Panc1 (cell line): ENCODE measurements around the gene MYB. TPM values are rescaled to one million over a fixed set of nuclear protein-coding genes. Genes with fewer than 3 reads are reported as not detected.

Experiments
- ATAC-seq: fragments of 200-7000 bp; cut with Tn5 transposase; 2 replicates; pipeline ENCODE4 v1.9.1; 2020; ENCODE audit warnings: mild to moderate bottlenecking, moderate library complexity
- BruUV-seq: library from RNA; stranded (reverse); fragments of 400-500 nt; replicated peaks from 2 replicates; lab custom pipeline; 2021; lab: Mats Ljungman, UMichigan
- CTCF ChIA-PET: fragments of 300-600 bp; sonication (Branson Sonifier 250); formaldehyde crosslinking; loops from one replicate; lab custom pipeline; 2022; ENCODE audit warnings: antibody characterized with exemption; lab: Charles Lee
- POLR2A ChIA-PET: fragments of 300-600 bp; sonication (Branson Sonifier 250); formaldehyde crosslinking; loops from one replicate; lab custom pipeline; 2022; ENCODE audit warnings: antibody characterized with exemption; lab: Charles Lee
- DNase-seq: peaks from one replicate; pipeline ENCODE4 v3.0.0-alpha.2; 2010; ENCODE audit warnings: low read depth, low spot score
- H3K27ac ChIP-seq: 2 replicates; pipeline ENCODE4 v1.5.1; 2011; ENCODE audit warnings: mild to moderate bottlenecking, low read length, inconsistent platforms
- H3K27me3 ChIP-seq: fragments of 200-500 bp; sonication (Bioruptor generic); 2 replicates; pipeline ENCODE4 v1.6.0; 2014; ENCODE audit warnings: low read length, inconsistent platforms; ENCODE audit not compliant: control insufficient read depth, insufficient read depth
- H3K36me3 ChIP-seq: fragments of 200-500 bp; sonication (Bioruptor generic); 2 replicates; pipeline ENCODE4 v1.5.1; 2014; ENCODE audit warnings: inconsistent platforms, mild to moderate bottlenecking, low read length, moderate library complexity; ENCODE audit not compliant: control insufficient read depth, insufficient read depth
- H3K4me1 ChIP-seq: 2 replicates; pipeline ENCODE4 v1.5.1; 2011; ENCODE audit warnings: inconsistent platforms, mild to moderate bottlenecking, low read length, moderate library complexity; ENCODE audit not compliant: control insufficient read depth, insufficient read depth
- H3K4me3 ChIP-seq, 2 experiments: 2 replicates each; pipeline ENCODE4 v1.5.1; 2011 to 2012; ENCODE audit warnings: low read depth in 2 of 2, low read length in 2 of 2, mild to moderate bottlenecking in 2 of 2, inconsistent platforms in 1 of 2, moderate library complexity in 1 of 2
- H3K9me3 ChIP-seq: fragments of 200-500 bp; sonication (Bioruptor generic); 2 replicates; pipeline ENCODE4 v1.5.1; 2014; ENCODE audit warnings: low read depth, mild to moderate bottlenecking, inconsistent platforms, low read length, moderate library complexity; ENCODE audit not compliant: control insufficient read depth, insufficient read depth
- POLR2AphosphoS5 ChIP-seq: IDR thresholded peaks from 2 replicates; pipeline ENCODE4 v1.6.1; 2012; ENCODE audit warnings: mild to moderate bottlenecking, low read depth, low read length, moderate library complexity
- REST ChIP-seq, 2 experiments: IDR thresholded peaks; 2 replicates each; pipeline ENCODE4 v1.6.1; 2011 to 2012; ENCODE audit warnings: low read depth in 2 of 2, control low read depth in 1 of 2, low read length in 1 of 2, mild to moderate bottlenecking in 1 of 2, moderate library complexity in 1 of 2; ENCODE audit not compliant: insufficient read depth in 1 of 2
- SIN3A ChIP-seq: IDR thresholded peaks from 2 replicates; pipeline ENCODE4 v1.6.1; 2012; ENCODE audit warnings: low read depth, mild to moderate bottlenecking, low read length, moderate library complexity, borderline replicate concordance; ENCODE audit not compliant: insufficient read depth
- TCF7L2 ChIP-seq: IDR thresholded peaks from 2 replicates; pipeline ENCODE4 v1.6.1; 2011; ENCODE audit warnings: mild to moderate bottlenecking, low read depth, low read length, inconsistent platforms
- in situ Hi-C: cut with HindIII; loops from 2 replicates; pipeline ENCODE4 v1.10.0; 2016; ENCODE audit warnings: low sequenced_read_pairs, low pct_unique_long_range_greater_than_20kb
- intact Hi-C: fragments of 100-400 bp; cut with micrococcal nuclease; formaldehyde crosslinking; loops from one replicate; pipeline ENCODE4 v1.10.0; 2022; ENCODE audit not compliant: unreplicated experiment
- total RNA-seq: library from RNA; stranded (reverse); gene quantifications from one replicate; pipeline ENCODE4 v1.2.1, GENCODE V29; 2021; ENCODE audit not compliant: unreplicated experiment
- TF ChIP-seq, protein P1 (sequence below): fragments of 450-650 bp; IDR thresholded peaks from 2 replicates; pipeline ENCODE4 v1.5.1; 2017; ENCODE audit warnings: mild to moderate bottlenecking

MYB gene
- total RNA-seq, 1 experiment from 2014 or later = 1.3 TPM

DNA sequence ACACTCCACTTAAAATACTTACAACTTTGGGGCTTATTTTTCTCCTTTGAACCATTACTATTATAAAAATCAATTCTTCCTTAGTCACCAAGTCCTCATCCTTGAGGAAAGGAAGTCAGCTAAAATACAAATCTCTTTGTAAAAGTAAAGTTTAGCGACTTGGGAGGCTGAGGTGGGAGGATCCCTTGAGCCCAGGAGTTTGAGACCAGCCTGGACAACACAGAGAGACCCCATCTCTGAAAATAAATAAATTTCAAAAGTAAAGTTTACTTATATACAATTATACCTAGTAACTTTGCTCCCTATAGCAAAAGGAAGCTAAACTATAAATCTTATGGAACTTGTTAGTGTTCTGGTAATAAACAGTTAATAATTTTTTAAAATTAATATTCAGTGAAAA, 40.4 kb downstream of the MYB start:
- intact Hi-C loops (no loop called here), in situ Hi-C loops (no loop called here)
- Histone ChIP-seq H3K9me3 (no peaks in the 10 kb centered on the region), H3K27me3 (peaks cover 4% of the 10 kb centered on the region; the same call in 1 of the 2 replicates), H3K4me1 (no peaks in the 10 kb centered on the region), H3K27ac (no peak overlapping the region), H3K4me3 (no peak overlapping the region), H3K36me3 (no peaks in the 10 kb centered on the region)
- no TSS peak for BruUV-seq
- ChIA-PET POLR2A (no interaction called here), CTCF (interaction anchor here (0.7 kb wide), 1 partner anchor 31 kb away, joined by 3 read pairs; no protein-coding TSS in a partner anchor)
- DNase-seq (no peak), ATAC-seq (no peak)
- no peak for TF ChIP-seq REST (IDR thresholded peaks at IDR 0.05; ENCODE audit: insufficient read depth in 1 of 2, low read depth in 2 of 2, low read length in 1 of 2)
- TF ChIP-seq SIN3A = no peak
- TF ChIP-seq POLR2AphosphoS5 = no peak
- TF ChIP-seq TCF7L2 = no peak
- TF ChIP-seq, protein P1, sequence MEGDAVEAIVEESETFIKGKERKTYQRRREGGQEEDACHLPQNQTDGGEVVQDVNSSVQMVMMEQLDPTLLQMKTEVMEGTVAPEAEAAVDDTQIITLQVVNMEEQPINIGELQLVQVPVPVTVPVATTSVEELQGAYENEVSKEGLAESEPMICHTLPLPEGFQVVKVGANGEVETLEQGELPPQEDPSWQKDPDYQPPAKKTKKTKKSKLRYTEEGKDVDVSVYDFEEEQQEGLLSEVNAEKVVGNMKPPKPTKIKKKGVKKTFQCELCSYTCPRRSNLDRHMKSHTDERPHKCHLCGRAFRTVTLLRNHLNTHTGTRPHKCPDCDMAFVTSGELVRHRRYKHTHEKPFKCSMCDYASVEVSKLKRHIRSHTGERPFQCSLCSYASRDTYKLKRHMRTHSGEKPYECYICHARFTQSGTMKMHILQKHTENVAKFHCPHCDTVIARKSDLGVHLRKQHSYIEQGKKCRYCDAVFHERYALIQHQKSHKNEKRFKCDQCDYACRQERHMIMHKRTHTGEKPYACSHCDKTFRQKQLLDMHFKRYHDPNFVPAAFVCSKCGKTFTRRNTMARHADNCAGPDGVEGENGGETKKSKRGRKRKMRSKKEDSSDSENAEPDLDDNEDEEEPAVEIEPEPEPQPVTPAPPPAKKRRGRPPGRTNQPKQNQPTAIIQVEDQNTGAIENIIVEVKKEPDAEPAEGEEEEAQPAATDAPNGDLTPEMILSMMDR = no peak

DNA sequence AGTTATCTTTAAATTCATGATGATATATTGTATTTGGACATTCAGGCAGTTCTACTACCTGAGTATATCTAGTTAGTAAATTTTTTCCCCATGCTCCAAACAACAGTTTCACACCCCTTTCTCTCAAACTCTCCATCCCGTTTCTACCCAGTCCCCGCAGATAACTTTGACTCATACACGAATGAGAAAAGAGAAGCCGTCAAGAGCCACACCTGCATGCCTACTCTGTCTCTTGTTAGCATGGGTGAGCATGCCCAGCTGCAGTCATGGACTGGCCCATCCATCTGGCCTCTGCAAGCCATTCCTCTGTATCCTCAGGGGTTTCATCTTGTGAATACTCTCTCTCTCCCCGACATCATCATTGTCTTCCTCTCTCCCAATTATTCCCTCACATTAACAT, 41.5 kb downstream of the MYB start:
- H3K9me3 ChIP-seq = no peaks in the 10 kb centered on the region
- H3K36me3 ChIP-seq = no peaks in the 10 kb centered on the region
- ATAC-seq = no peak
- ChIA-PET CTCF (no interaction called here), POLR2A (no interaction called here)
- H3K4me1 ChIP-seq = no peaks in the 10 kb centered on the region
- intact Hi-C loops (no loop called here), in situ Hi-C loops (no loop called here)
- no peak overlapping the region for H3K4me3 ChIP-seq
- no peak overlapping the region for H3K27ac ChIP-seq
- peaks cover 4% of the 10 kb centered on the region; the same call in 1 of the 2 replicates for H3K27me3 ChIP-seq
- TF ChIP-seq SIN3A (no peak), POLR2AphosphoS5 (no peak), TCF7L2 (no peak), REST (IDR thresholded peaks at IDR 0.05; ENCODE audit: insufficient read depth in 1 of 2, low read depth in 2 of 2, low read length in 1 of 2) (no peak)
- TF ChIP-seq, protein P1 = no peak
- no peak for DNase-seq
- no TSS peak for BruUV-seq
